ENCODE data around the gene NFIX.
A peak's percentile ranks its signal among the peaks of the same experiment; 100 is the strongest.

NFIX gene

DNA sequence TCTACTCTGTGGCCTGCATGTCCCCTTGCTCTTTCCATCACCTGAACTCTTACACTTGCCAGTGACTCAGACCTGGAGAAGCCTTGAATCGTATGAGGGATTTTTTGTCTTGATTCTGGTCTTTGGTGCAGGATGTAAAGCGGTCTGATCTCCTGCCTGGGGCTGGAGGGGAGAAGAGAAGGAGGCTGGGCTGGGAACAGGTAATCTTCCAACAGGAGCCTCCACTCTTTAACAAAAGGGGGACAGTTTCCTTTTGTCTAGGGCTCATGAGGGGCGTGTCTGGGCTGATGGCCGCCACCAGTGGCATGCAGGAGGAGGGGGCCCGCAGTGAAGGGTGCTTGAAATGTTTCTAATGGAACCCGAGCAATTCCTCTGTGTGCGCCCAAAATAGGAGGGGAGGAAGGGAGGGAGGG is 24.7 kb downstream of the NFIX start:
- DNase-seq (ENCODE audit: low read depth in 2 of 2), result no peak

DNA sequence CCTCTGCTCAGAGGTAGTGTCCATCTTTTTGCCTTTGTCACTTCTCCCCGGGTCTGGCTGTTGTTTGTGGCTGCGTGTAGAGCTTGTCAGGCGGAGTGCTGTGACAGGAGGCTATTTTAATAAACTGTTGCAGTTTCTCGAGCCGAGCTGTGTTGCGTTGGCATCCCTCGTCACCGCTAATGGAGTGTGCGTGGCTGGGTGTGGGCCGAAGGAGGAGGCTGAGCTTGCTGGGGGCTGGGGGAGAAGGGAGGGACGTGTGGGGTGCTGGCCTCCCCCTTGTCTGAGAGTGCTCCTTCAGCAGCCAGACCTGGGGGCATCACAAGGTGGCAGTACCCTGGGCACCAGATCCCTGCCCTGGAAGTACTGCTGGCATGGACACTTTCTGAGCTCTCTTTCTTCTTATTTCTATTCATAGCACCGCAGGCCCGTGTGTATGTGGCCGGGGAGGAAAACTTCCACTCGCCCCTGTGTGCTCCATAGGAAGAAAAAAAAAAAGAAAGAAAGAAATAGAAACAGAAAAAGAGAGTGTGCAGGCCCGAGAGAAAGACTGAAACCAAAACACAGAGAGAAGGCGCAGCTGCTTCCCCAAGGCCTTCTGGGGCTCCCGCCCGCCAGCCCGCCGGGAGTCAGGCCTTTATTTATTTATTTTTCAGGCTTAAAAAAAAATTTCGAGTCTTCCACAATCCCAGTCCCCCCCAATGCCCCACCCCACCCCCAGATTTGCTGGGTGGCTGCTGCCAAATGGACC is 27.0 kb downstream of the NFIX start:
- DNase-seq (ENCODE audit: low read depth in 2 of 2), result no peak

DNA sequence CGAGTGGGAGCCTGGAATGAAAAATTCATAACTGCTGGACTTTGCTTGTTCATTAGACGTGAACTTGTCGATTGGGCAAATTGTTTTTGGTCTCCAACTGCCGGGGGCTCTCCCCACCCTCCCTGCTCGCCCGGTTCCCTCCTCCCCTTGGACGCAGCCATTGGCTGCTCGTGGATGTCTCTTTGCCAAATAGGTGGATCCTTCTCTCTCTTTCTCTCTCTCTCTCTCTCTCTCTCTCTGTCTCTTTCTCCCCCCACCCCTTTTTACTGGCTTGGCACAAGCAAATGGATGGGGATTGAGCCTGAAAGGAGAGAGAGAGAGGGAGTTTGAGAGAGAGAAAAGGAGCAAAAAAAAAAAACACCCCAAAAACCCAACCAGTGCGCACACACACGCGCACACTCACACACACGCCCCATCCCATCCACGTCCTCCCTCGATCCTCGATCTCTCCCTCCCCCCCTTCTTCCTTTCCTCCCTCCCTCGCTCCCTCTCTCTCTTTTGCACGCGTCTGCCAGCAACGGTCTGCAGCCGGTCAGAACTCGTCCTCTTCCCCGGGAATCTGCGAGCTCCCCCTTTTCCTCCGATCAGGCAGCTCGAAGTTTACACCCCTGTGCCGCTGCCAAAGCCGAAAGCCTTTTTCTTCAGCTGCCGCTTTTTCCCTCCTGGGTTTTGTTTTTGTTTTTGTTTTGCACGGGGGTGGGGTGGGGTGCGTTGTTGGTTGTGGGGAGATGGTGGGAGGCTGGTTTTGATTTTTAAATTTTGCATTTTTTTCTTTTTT is 27.8 kb downstream of the NFIX start:
- no peak for DNase-seq (ENCODE audit: low read depth in 2 of 2)

DNA sequence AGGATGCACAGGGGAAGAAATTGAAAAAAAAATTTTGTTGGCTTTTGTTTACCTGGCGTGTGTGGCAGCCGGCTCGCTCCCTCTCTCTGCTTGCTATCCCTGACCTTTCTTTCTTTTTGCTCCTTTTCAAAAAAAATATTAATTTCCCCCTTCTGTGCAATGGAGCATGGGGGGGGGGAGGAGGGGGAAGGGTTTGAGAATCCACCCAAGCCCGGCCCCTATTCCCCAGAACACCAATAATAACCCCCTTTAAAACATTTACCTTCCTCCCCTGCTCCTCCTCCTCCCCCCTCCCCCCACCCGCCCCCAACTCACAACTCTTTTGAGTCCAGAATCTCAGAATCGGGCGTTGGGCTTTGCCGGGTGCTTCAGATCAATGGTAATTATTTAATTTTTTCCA is 28.4 kb downstream of the NFIX start:
- no peak for DNase-seq (ENCODE audit: low read depth in 2 of 2)

DNA sequence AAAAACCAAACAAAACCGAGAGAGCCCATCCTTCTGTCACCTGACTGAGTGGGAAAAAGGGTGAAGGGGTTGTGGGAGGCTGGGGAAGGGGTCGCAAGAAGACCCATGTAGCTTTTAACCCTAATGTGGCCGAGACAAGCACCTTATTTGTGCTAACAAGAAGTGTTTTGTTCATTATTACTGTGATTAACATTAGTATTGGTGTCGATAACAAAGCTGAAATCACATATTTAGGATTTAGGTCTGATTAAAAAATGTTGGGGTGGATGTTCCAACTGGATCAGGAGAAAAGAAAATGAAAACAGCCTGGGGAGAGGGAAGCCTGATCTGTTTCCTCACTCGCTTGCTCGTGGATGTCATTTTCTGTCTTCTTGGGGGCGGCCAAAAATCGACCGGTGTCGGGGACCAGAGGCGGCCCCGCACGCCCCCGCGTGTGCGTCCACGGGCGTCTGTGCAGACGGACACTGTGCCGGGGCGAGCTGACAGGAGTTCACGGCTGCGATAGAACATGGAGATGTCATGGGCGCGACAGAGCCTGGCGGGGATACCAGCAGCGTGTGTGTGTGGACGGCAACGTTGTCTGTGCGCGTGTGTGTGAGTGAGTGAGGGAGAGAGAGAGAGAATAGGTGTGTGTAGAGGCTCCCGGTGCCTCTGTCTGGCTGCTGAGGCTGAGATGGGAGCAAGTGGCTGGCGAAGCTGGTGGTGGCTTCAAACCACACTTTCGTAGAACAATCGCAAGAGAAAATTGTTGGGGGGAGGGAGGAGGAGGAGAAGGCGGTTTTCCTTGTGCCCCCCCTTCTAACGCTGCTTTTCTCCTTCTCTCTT is 29.1 kb downstream of the NFIX start:
- no peak for DNase-seq (ENCODE audit: low read depth in 2 of 2)

DNA sequence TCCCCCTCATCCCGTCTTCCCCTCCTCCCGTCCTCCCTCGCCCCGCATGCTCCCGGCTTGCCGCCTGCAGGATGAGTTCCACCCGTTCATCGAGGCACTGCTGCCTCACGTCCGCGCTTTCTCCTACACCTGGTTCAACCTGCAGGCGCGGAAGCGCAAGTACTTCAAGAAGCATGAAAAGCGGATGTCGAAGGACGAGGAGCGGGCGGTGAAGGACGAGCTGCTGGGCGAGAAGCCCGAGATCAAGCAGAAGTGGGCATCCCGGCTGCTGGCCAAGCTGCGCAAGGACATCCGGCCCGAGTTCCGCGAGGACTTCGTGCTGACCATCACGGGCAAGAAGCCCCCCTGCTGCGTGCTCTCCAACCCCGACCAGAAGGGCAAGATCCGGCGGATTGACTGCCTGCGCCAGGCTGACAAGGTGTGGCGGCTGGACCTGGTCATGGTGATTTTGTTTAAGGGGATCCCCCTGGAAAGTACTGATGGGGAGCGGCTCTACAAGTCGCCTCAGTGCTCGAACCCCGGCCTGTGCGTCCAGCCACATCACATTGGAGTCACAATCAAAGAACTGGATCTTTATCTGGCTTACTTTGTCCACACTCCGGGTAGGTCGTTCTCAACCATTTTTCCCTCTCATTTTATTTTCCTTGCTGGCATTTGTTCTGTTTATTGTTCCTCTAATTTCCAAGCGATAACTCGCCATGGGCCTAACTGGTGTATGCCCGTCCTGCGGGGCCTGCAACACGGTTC is 29.8 kb downstream of the NFIX start:
- no peak for DNase-seq (ENCODE audit: low read depth in 2 of 2)

DNA sequence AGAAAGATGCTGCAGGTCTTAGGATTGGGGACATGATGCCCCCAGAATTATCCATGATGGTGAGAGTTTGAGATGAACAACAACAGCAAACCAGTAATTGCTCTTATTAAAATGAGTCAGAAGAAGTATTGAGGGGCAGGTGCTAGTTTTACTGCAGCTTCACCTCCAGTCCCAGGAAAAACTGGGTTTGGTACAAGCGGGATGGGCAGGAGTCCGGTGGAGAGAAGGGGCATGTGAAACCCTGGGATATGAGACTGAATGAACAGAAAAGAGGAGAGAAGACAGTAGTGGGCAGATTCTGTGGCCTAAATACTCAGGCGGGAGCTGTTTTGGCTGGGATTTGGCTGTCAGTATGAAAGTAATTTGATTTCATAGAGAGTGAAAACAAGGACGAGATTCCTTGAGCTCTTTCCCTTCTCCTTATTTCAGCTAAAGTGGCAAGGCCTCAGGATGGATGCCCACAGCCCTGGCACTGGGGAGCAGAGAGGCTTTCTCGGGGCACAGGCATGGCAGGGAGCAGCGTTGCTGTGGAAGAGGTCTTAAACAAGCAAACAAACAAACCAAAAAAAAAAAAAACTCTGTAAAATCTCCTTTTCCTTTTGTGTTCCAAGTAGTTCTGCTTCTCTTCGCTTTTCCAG is 30.7 kb downstream of the NFIX start:
- DNase-seq (ENCODE audit: low read depth in 2 of 2), result no peak

DNA sequence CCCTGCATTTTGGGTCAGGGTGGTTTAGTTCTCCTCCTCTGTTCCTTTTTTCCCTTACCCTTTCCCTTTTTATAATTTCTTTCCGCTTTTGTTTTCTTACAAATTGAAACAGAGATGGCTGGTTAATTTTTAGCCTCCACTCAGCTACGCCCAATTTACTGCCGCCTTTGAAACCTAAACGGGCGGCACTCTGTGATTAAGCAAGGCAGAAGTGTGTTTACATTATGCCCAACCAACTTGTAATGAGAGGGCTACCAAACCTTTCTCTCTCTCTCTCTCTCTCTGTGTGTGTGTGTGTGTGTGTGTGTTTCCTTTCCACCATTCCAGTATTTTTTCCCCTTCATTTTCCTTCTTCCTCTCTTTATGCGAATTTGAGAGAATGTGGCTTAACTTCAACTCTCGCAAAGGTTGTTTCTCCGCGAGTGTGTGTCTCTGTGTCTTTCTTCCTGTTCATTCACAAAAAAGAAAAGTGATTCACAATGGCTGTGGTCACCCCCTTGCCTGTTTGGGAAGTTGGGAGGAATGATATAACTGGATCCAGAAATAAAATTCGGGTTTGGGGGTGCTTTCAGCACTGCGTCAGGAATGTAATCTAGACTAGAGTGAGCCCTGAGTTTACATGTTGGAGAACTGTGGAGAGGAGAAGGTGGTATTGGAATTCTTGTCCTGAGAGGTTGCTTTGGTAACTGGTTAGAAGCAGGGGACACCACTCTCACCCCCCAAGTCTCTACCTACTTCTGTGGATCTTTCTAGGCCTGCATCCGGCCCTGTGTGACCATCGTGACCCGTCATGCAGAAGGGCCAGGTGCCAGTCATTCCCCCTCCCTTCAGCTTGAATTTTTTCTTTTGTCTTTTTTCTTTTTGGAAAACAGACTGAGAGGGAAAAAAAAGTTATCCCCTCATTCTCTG is 31.4 kb downstream of the NFIX start:
- no peak for DNase-seq (ENCODE audit: low read depth in 2 of 2)

DNA sequence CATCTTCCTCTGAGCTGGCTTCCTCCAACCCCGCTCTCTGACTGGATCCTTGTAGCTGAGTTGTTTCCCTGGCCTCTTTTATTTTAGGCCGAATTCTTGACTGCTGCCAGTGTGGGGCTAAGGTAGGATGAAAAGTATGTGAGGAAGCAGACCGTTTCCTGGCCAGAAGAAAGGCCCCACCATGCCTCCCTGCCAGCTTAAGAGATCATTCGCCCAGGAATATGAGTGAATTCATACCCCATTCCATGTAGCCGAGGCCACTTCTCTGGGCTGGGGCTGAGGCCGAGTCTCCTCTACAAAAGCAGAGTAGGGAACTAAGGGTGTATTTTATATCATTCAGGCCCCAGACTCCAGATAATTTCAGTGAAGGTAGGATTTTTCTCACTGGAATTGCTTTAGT is 32.3 kb downstream of the NFIX start:
- DNase-seq (ENCODE audit: low read depth in 2 of 2), result no peak

DNA sequence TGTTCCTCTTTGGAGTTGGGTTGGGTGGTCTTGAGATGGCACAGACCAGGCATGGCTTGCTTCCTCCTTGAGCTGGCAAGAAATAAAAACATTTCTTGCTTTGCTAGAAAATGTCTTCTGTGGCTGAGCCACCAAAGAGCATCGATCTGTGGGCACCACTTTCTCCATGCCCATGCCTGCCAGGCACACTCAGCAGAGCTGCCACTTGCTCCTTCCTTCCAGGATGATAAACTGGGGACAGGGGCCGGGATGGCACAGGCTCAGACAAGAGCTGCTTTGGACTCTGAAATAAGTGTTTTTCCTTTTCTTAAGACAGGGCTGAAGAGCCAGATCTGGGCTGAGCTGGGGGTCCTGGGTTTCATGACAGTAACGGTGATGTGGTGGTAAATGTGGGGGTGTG is 32.8 kb downstream of the NFIX start:
- no peak for DNase-seq (ENCODE audit: low read depth in 2 of 2)

DNA sequence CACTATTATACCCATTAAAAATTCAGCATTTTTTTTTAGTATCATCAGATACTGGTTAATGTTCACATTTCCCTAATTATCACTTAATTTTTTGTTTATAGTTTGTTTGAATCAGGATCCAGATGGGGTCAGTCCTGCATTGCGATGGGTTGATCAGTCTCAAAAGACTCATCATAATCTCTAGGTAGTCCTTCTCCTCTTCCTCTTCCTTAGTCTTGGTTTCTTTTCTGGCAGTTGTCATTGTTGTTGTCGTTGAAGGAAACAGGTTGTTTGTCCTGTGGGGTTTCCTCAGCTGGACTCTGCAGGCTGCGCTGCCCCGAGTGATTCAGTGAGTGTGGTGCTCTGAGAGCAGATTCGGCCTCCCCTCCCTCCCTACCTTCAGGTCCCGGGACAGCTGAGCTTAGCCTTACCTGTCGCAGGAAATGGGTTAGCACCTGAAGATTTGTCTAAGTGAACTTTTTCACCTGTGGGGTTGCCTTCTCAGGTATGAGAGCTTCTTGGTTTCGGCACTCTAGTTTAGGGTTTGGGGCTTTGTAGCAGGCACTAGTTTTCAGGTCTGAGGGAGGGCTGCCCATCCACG is 34.1 kb downstream of the NFIX start:
- DNase-seq (ENCODE audit: low read depth in 2 of 2), result no peak

DNA sequence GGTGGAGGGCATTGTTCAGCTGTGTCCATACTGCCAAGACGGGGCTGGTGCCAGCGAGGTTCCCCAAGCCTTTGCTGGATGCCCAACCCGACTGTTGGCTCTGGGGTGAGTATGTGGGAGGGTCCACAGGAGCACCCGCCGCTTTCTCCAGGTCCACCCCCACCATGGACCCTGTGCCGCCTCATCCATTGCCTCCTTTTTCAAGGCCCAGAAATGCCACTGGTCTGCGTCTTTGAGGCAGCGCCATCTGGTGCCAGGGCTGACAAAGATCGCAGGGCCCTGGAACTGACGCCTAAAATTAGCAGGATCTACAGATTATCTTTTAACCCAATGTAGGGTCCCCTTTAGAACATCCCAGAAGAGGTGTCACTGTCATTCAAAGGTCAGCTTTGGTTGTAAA is 34.6 kb downstream of the NFIX start:
- DNase-seq (ENCODE audit: low read depth in 2 of 2), result no peak

DNA sequence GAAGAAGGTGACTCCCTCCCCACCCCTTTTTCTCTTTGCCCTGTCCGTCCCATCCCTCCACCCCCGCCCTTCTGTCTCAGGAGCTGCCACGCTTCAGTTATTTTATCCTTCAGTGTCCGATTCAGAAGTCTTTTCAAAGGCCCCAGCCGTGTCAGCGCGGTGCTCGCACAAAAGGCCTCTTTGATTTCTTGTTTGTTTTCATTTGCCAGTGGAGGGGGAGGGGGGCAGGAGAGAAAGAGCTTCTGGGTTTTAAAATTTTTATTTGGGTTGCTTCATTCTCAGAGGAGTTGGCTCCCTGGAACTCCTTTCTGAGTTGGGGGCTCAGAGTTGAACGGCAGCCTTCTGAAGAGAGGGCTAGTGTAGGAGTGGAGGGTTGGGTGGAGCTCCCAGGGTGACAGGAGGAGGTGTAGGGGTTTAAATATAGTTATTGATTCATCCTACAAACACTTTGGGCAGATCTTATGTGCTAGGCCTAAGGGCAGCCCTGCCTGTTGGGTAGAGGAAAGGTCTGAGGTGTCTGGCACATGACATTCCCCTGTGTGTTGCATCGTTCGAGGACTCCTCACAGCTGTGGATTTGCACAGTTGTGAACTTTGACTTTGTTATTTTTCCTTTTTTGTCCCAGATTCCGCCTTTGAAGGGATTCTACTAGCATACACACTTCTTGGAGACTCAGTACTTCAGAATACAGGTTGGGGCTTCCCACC is 36.8 kb downstream of the NFIX start:
- no peak for DNase-seq (ENCODE audit: low read depth in 2 of 2)

DNA sequence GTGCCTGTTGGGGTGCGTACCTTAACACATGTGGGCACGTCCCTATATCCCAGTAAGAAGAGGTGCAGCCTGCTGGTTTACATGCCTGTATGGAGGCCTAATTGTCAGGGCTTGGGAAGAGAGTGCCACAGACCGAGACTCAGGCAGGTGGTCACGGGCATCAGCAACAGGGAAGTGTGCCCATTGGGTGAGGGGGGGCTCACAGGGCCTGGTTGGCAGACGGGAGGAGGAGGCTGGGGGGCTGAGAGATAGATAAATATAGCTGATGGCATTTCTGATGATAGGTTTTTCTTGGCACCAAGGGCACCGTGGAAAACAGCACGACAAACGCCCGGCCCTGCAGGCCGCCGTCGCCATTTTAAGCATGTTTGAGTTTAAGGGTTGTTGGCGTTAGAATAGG is 37.6 kb downstream of the NFIX start:
- DNase-seq (ENCODE audit: low read depth in 2 of 2), result no peak

DNA sequence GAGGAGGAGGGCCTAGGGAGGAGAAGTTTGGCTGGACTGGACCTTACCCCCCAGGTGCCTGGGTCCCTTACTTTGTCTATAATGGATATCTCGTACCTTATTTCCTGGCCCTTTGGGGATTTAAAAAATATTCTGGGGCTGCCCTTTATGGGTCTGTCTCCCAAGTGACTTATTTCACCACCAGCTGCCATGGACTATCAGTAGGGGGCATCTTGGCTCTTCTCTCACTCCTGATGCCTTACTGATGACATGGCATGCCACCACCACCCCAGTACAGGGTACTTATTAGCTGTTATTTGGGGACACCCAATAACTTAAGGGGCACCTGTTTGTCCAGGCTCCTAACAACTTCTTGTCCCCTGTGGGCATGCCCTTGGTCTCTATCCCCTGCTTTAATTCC is 38.0 kb downstream of the NFIX start:
- DNase-seq (ENCODE audit: low read depth in 2 of 2), result no peak

DNA sequence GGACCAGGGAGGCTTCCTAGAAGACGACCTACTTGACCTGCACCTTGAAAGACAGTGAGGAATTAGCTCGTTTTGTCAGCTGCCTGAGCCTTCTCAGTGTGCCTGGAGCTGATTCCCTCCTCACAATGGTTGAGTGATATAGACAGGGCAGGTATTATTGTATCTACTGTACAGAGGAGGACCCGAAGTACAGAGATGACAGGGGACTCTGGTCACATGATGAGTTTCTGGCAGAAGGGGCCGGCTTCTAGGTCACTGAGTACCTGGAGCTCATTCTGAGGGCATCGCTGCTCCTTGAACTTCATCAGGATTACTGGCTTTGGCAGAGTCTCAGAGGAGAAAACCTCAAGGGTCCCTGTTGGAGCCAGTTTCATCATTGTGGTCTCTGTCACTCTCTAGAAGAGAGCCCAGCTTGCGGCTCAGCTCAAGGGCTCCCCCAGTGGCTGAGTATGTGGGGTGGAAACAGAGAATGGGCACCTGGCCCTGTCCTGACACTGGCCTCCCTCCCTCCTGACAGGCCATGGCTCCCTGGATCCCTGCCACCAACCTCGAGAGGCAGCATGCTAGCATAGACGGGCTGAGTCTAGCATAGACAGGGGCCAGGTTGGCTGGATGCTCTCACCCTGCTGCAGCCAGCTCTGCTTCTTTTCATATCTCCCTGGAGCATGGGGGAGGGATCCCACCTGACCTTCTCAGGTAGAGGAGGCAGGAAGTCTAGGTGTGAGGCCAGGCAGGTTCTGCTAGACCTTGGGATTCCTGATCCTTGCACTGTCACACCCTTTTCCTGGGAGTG is 38.7 kb downstream of the NFIX start:
- peak in 1 of 2 donors; percentile 17 for DNase-seq (ENCODE audit: low read depth in 2 of 2)

DNA sequence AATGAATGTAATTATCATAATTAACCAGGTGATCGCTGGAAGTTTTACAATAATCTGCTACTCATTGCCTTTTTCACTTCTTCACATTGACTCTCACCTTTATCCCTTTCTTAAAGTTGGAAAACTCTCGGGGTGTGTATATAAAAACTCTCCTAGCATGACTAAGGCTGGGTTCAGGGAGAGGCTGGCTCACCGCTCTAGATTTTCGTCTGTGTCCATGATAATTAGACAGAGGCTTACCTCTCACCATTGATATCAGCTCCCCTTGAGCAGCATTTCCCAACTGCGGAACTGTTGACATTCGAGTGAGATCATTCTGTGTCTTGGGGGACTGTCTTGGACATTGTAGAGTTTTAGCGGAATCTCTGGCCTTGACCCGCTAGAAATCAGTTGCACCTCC is 39.4 kb downstream of the NFIX start:
- DNase-seq (ENCODE audit: low read depth in 2 of 2), result no peak

DNA sequence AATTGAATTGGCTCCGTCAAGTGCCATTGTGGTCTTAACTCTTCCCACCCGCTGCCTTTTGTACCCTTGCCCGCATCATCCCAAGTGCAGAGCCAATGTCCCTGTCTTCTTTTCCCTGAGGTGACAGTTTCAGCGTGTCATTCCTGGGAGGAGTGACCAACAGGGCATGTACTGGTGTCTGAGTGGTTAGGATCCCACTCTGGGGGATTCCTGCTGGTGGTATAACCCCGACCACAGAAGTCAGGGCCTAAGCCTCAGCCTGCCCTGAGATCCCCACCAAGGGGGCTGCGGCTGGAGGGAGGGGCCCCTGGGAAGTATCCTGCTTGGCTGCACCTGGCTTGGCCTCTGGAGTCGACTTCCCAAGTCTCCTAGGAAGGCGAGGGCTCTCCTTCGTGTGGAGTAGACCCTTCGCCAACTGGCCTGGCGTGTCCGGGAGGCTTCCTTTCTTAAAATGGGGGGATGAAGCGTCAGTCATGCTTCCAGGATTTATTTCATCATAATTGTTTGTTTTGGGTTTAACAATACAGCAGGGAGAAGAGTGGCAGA is 40.6 kb downstream of the NFIX start:
- DNase-seq (ENCODE audit: low read depth in 2 of 2), result no peak

Data from stimulated activated CD8-positive, alpha-beta memory T cell treated with anti-CD3 and anti-CD28 coated beads, Interleukin-2, amount 100 ng/mL, for 1 hour (primary cell).